ENCODE data around the gene RNF32. TPM values are rescaled to one million over a fixed set of nuclear protein-coding genes. Genes with fewer than 3 reads are reported as not detected.
"Not testable (repeated sequence)": the region's sequence is repeated elsewhere in the genome, so short reads cannot be mapped to it uniquely, and the experiment has no call there.

The RNF32 gene
- total RNA-seq, 2 experiments from 2014 or later: 2.0 to 2.9 TPM

GRCh38 chr7:156619488-156620290 lies 20.9 kb upstream of the RNF32 start:
- CTCF ChIA-PET; H3K4me3 Mint-ChIP-seq; DNase-seq; H3K9me3 Mint-ChIP-seq (ENCODE audit: low read depth); H3K27ac Mint-ChIP-seq; ATAC-seq: not testable (repeated sequence)
- peaks cover 14% of the 10 kb centered on the region for H3K36me3 Mint-ChIP-seq
- peaks cover 82% of the 10 kb centered on the region for H3K27me3 Mint-ChIP-seq
- H3K4me1 Mint-ChIP-seq: peaks cover 19% of the 10 kb centered on the region

GRCh38 chr7:156620291-156620675 lies 20.3 kb upstream of the RNF32 start:
- no peak for DNase-seq
- Mint-ChIP-seq H3K4me1 (peaks cover 16% of the 10 kb centered on the region), H3K4me3 (no peak overlapping the region), H3K27ac (no peak overlapping the region), H3K27me3 (peaks cover 78% of the 10 kb centered on the region), H3K36me3 (peaks cover 14% of the 10 kb centered on the region), H3K9me3 (ENCODE audit: low read depth) (peaks cover 3% of the 10 kb centered on the region)
- CTCF ChIA-PET: no interaction called here
- ATAC-seq: no peak

- no peak for ATAC-seq
- Mint-ChIP-seq H3K4me1 (peaks cover 22% of the 10 kb centered on the region), H3K27me3 (peaks cover 68% of the 10 kb centered on the region), H3K9me3 (ENCODE audit: low read depth) (peaks cover 3% of the 10 kb centered on the region), H3K27ac (no peak overlapping the region), H3K36me3 (peaks cover 18% of the 10 kb centered on the region), H3K4me3 (no peak overlapping the region)
- CTCF ChIA-PET: no interaction called here
- no peak for DNase-seq
Measured at GRCh38 chr7:156621652-156622051, 18.9 kb upstream of the RNF32 start.

- DNase-seq (peak; percentile 73), ATAC-seq (peak; percentile 92)
- peak overlapping the region; percentile 12 for H3K4me3 Mint-ChIP-seq
- H3K36me3 Mint-ChIP-seq: peaks cover 39% of the 10 kb centered on the region
- peaks cover 17% of the 10 kb centered on the region for H3K4me1 Mint-ChIP-seq
- CTCF ChIA-PET: interaction anchor here (0.6 to 1.4 kb wide), 4 partner anchors 8 to 38 kb away, joined by 3 read pairs; no protein-coding TSS in a partner anchor
- peak overlapping the region; percentile 69 for H3K27ac Mint-ChIP-seq
- H3K27me3 Mint-ChIP-seq: peaks cover 45% of the 10 kb centered on the region
- H3K9me3 Mint-ChIP-seq (ENCODE audit: low read depth): peaks cover 17% of the 10 kb centered on the region
Measured at GRCh38 chr7:156625580-156625979, 15.0 kb upstream of the RNF32 start.

GRCh38 chr7:156626220-156626895 lies 14.2 kb upstream of the RNF32 start:
- H3K27ac Mint-ChIP-seq: peak overlapping the region; percentile 69
- CTCF ChIA-PET: interaction anchor here (0.6 to 1.1 kb wide), 2 partner anchors 14 to 37 kb away, joined by 3 read pairs; no protein-coding TSS in a partner anchor
- ATAC-seq (no peak), DNase-seq (no peak)
- H3K27me3 Mint-ChIP-seq: peaks cover 40% of the 10 kb centered on the region
- peaks cover 17% of the 10 kb centered on the region for H3K4me1 Mint-ChIP-seq
- H3K9me3 Mint-ChIP-seq (ENCODE audit: low read depth): peaks cover 16% of the 10 kb centered on the region
- H3K36me3 Mint-ChIP-seq: peaks cover 36% of the 10 kb centered on the region
- no peak overlapping the region for H3K4me3 Mint-ChIP-seq

GRCh38 chr7:156628562-156628961 lies 12.0 kb upstream of the RNF32 start:
- no peak for ATAC-seq
- peaks cover 17% of the 10 kb centered on the region for H3K4me1 Mint-ChIP-seq
- peaks cover 14% of the 10 kb centered on the region for H3K9me3 Mint-ChIP-seq (ENCODE audit: low read depth)

GRCh38 chr7:156629873-156630272 lies 10.7 kb upstream of the RNF32 start:
- H3K27me3 Mint-ChIP-seq: peaks cover 36% of the 10 kb centered on the region
- peaks cover 11% of the 10 kb centered on the region for H3K4me1 Mint-ChIP-seq
- ATAC-seq: no peak
- peaks cover 14% of the 10 kb centered on the region for H3K9me3 Mint-ChIP-seq (ENCODE audit: low read depth)
- CTCF ChIA-PET: no interaction called here
- no peak for DNase-seq
- no peak overlapping the region for H3K4me3 Mint-ChIP-seq
- peaks cover 26% of the 10 kb centered on the region for H3K36me3 Mint-ChIP-seq
- H3K27ac Mint-ChIP-seq: no peak overlapping the region

More at GRCh38 chr7:156628562-156628961, 12.0 kb upstream of the RNF32 start:
- no peak for DNase-seq
- Mint-ChIP-seq H3K27me3 (peaks cover 31% of the 10 kb centered on the region), H3K4me3 (no peak overlapping the region), H3K36me3 (peaks cover 31% of the 10 kb centered on the region), H3K27ac (no peak overlapping the region)
- CTCF ChIA-PET: no interaction called here

GRCh38 chr7:156634117-156634516 lies 6.5 kb upstream of the RNF32 start:
- Mint-ChIP-seq H3K4me3 (no peak overlapping the region), H3K36me3 (peaks cover 15% of the 10 kb centered on the region), H3K27me3 (peaks cover 43% of the 10 kb centered on the region), H3K9me3 (ENCODE audit: low read depth) (peaks cover 5% of the 10 kb centered on the region), H3K4me1 (peaks cover 2% of the 10 kb centered on the region), H3K27ac (no peak overlapping the region)
- ATAC-seq: no peak
- DNase-seq: no peak
- CTCF ChIA-PET: interaction anchor here (1.5 kb wide), 1 partner anchor 9 kb away, joined by 3 read pairs; no protein-coding TSS in a partner anchor

- Mint-ChIP-seq H3K27ac (no peak overlapping the region), H3K4me1 (peaks cover 10% of the 10 kb centered on the region), H3K27me3 (peaks cover 39% of the 10 kb centered on the region), H3K4me3 (no peak overlapping the region), H3K9me3 (ENCODE audit: low read depth) (no peaks in the 10 kb centered on the region), H3K36me3 (peaks cover 9% of the 10 kb centered on the region)
- ATAC-seq: no peak
- CTCF ChIA-PET: no interaction called here
- no peak for DNase-seq
Measured at GRCh38 chr7:156635529-156636385, 4.8 kb upstream of the RNF32 start.

- H3K4me3 Mint-ChIP-seq; H3K36me3 Mint-ChIP-seq; DNase-seq; H3K9me3 Mint-ChIP-seq (ENCODE audit: low read depth); CTCF ChIA-PET; ATAC-seq; H3K27ac Mint-ChIP-seq: not testable (repeated sequence)
- H3K27me3 Mint-ChIP-seq: peaks cover 39% of the 10 kb centered on the region
- peaks cover 21% of the 10 kb centered on the region for H3K4me1 Mint-ChIP-seq
Measured at GRCh38 chr7:156637093-156637492, 3.5 kb upstream of the RNF32 start.

- Mint-ChIP-seq H3K4me1 (peaks cover 21% of the 10 kb centered on the region), H3K4me3 (no peak overlapping the region)
Measured at GRCh38 chr7:156638443-156639077, 2.0 kb upstream of the RNF32 start.

GRCh38 chr7:156639426-156640256 lies 933 bp upstream of the RNF32 start:
- Mint-ChIP-seq H3K9me3 (ENCODE audit: low read depth) (no peaks in the 10 kb centered on the region), H3K36me3 (peaks cover 9% of the 10 kb centered on the region), H3K4me1 (peaks cover 21% of the 10 kb centered on the region), H3K27me3 (peaks cover 27% of the 10 kb centered on the region), H3K4me3 (peak overlapping the region; percentile 85), H3K27ac (peak overlapping the region; percentile 77)
- DNase-seq (no peak), ATAC-seq (no peak)
- CTCF ChIA-PET: no interaction called here

More at GRCh38 chr7:156638443-156639077, 2.0 kb upstream of the RNF32 start:
- Mint-ChIP-seq H3K9me3 (ENCODE audit: low read depth) (no peaks in the 10 kb centered on the region), H3K36me3 (peaks cover 9% of the 10 kb centered on the region), H3K27me3 (peaks cover 33% of the 10 kb centered on the region), H3K27ac (no peak overlapping the region)
- no peak for ATAC-seq
- CTCF ChIA-PET: no interaction called here
- DNase-seq: no peak
